ENCODE results near the gene HNRNPU. TPM values are rescaled to one million over a fixed set of nuclear protein-coding genes. Genes with fewer than 3 reads are reported as not detected.

The HNRNPU gene
- total RNA-seq, 1 donor from 2014 or later, result 357 TPM

DNA sequence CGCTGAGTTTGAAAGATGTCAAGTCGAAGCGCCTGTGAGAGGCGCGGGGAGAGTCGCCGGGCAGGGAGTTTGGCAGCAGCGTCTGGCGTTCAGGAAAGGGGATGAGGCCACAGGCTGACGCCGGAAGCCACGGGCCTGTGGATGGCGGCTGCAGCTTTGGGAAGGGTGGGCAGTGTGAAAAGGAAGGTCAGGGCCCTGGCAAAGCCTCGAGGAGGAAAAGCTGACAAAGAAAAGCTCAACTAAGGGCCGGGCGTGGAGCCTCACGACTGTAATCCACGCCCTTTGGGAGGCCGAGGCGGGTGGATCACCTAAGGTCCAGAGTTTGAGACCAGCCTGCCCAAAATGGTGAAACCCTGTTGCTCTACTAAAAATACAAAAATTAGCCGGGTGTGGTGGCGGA is 54.1 kb downstream of the HNRNPU start:
- no peak for DNase-seq (ENCODE audit: extremely low read depth, low read depth, low spot score)

DNA sequence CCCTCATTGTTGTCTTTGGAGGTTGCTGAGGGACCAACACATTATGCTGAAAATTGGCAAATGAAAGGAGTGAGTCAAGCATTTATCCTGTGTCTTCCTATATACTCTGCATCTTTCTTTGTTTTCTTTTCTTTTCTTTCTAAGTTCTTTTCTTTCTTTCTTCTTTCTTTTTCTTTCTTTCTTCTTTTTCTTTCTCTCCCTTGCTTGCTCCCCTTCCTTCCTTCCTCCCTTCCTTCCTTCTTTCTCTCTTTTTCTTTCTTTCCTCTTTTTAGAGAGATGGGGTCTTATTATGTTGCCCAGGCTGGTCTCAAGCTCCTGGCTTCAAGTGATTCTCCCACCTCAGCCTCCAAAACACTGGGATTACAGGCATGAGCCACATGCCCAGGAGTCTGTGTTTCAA is 57.2 kb downstream of the HNRNPU start:
- DNase-seq (ENCODE audit: extremely low read depth, low read depth, low spot score), result no peak

DNA sequence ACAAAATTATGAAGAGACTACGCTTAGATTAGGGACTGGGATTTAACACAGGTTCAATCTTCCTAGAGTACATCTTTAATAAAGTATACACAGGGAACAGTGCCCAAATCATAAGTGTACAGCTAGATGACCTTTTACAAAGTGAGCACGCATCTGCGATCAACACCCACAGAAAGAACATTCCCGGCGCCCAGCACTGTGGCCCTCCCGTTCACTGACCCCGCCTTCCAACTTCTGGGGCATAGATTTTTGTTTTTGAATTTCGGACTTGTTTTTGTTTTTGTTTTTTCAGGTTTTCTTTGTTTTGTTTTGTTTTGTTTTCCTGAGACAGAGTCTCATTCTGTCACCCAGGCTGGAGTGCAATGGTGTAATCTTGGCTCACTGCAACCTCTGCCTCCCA is 59.5 kb downstream of the HNRNPU start:
- DNase-seq (ENCODE audit: extremely low read depth, low read depth, low spot score), result no peak

DNA sequence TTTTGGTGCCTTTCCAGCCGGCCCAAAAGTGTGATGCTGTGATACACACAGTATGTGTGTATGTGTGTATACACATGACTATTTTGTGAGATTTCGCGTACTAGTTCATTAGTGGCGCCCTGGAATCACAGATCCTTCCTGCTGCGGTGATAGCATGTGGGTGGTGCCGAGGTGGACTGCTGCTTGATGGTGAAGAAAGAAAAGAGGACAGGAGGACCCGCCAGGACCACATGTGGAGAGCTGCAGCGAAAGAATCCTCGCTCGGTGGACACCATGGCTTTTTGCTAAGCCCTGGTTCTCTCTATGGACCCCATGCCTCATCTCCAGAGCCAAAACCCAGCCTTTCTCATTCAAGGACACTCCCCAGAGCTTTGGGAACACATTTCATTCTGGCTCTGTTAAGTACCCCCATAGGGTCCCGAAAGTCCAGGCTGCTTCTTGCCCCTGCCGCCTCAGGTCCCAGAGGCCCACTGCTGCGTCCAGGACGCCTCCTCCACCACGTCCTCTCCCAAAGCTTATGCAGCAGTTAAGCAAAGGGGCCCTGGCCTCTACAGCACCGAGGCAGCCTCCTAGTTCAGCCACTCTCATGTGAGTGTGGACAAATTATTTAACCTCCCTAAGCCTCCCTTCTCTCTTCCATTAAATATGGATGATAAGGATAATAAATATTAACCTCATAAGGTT is 61.6 kb downstream of the HNRNPU start:
- no peak for DNase-seq (ENCODE audit: extremely low read depth, low read depth, low spot score)

DNA sequence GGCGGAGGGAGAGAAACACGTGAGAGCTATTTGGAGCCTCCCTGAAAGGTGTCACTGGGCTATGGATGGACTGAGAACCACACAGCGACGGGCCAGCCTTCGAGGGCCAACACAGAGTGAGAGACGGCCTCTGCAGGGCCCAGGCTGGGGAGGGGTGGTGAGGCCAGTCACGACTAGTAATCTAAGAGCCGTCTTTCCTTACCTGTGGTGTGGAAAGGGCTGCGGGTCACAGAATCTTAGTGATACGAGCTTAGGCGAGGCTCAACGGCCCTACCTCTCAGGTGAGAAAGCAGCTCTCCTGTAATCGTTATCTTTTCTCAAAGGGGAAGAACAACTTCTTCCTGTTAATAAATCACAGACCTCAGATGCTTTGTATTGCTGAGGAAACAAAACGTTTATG is 62.3 kb downstream of the HNRNPU start:
- no peak for DNase-seq (ENCODE audit: extremely low read depth, low read depth, low spot score)

DNA sequence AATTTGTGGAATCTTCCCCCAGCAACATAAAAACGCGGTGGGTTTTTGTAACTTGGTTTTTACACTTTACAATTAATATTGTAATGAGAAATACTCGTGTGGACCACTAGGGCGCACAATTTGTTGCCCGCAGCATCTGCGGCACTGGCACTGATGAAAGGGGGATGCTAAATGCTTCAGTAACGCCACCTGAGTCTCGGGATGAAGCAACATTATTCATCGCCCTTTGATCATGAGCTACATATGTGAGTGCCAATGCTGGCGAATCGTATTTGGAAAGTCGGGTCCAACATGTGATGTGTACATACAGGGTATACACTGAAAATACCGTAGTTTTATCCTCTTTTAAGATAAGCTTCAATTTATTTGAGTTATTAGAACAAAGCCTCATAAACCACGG is 63.1 kb downstream of the HNRNPU start:
- DNase-seq (ENCODE audit: extremely low read depth, low read depth, low spot score), result no peak

DNA sequence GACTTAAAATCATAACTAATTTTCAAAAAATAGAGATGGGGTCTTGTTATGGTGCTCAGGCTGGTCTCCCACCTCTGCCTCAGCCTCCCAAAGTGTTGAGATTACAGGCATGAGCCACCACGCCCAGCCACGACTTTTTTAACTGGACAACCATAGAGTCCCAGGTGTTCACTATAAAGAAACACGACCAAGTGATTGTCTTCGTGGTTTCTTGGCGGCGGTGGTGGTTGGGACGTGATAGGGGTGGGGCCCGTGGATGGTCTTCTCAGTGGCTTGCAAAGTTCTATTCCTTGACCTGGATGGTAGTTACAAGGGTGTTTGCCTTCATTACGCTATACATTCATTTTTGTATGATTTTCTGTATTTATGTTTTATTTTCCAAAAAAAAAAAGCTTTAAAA is 63.5 kb downstream of the HNRNPU start:
- DNase-seq (ENCODE audit: extremely low read depth, low read depth, low spot score), result no peak

Other genes starting within 250 kb of the HNRNPU start
- gene DESI2, start 211.4 kb downstream of the HNRNPU start, total RNA-seq, result 38.5 and 41.3 TPM in 2 replicates
- 22.7 and 25.0 TPM in 2 replicates for gene COX20, start 28.9 kb downstream of the HNRNPU start, total RNA-seq